Smooth muscle cell (in vitro differentiated cells): Measurements from ENCODE around the gene CDC42SE1. TPM values are rescaled to one million over a fixed set of nuclear protein-coding genes. Genes with fewer than 3 reads are reported as not detected.

Experiments used
- DNase-seq: peaks from one replicate; lab custom pipeline; 2025; ENCODE audit not compliant: unreplicated experiment; lab: John Stamatoyannopoulos, UW
- H2AFZ ChIP-seq: fragments of 200-600 bp; sonication (generic); 2 replicates; pipeline ENCODE4 v1.6.0; 2016; ENCODE audit warnings: antibody characterized with exemption, low read depth, mild to moderate bottlenecking
- H3F3A ChIP-seq: fragments of 200-600 bp; sonication (generic); 2 replicates; pipeline ENCODE4 v1.6.0; 2017; ENCODE audit warnings: antibody characterized with exemption, low read depth
- H3K27ac ChIP-seq: fragments of 200-600 bp; sonication (generic); 2 replicates; pipeline ENCODE4 v1.5.1; 2016; ENCODE audit warnings: low read depth, mild to moderate bottlenecking
- H3K27me3 ChIP-seq: fragments of 200-600 bp; sonication (generic); 2 replicates; pipeline ENCODE4 v1.6.1; 2016; ENCODE audit warnings: low read depth, mild to moderate bottlenecking
- H3K36me3 ChIP-seq: fragments of 200-600 bp; sonication (generic); 2 replicates; pipeline ENCODE4 v1.5.1; 2016; ENCODE audit warnings: low read depth
- H3K4me1 ChIP-seq: fragments of 200-600 bp; sonication (generic); 2 replicates; pipeline ENCODE4 v1.5.1; 2016; ENCODE audit warnings: low read depth
- H3K4me2 ChIP-seq: fragments of 200-600 bp; sonication (generic); 2 replicates; pipeline ENCODE4 v1.6.0; 2016; ENCODE audit warnings: mild to moderate bottlenecking
- H3K4me3 ChIP-seq: fragments of 200-600 bp; sonication (generic); 2 replicates; pipeline ENCODE4 v1.5.1; 2016; ENCODE audit warnings: mild to moderate bottlenecking
- H3K79me2 ChIP-seq: fragments of 200-600 bp; sonication (generic); 2 replicates; pipeline ENCODE4 v1.6.0; 2016; ENCODE audit warnings: low read depth, mild to moderate bottlenecking
- H3K9ac ChIP-seq: fragments of 200-600 bp; sonication (generic); 2 replicates; pipeline ENCODE4 v1.6.0; 2016; ENCODE audit warnings: low read depth
- H3K9me3 ChIP-seq: fragments of 200-600 bp; sonication (generic); replicated peaks from 2 replicates; pipeline ENCODE4 v1.5.1; 2016; ENCODE audit warnings: low read depth
- H4K20me1 ChIP-seq: fragments of 200-600 bp; sonication (generic); 2 replicates; pipeline ENCODE4 v1.6.0; 2016; ENCODE audit warnings: low read depth
- WGBS: methylation state at CpG from one replicate; pipeline ENCODE4 v1.1.7; 2016; ENCODE audit warnings: low lambda C conversion rate; 5-methylcytosine and 5-hydroxymethylcytosine counted together
- polyA plus RNA-seq: library from polyadenylated mRNA; unstranded; fragments of >200 nt; fragmentation: Nextera tagmentation; extraction: Ambion mirVana; gene quantifications from 2 replicates; pipeline ENCODE4 v1.2.1, GENCODE V29; 2016
- total RNA-seq: library from RNA; depleted of rRNA; stranded (reverse); fragments of >200 nt; gene quantifications from 2 replicates; pipeline ENCODE4 v1.2.3, GENCODE V29; 2014
- TF ChIP-seq, protein P1 (sequence below): fragments of 200-600 bp; sonication (generic); IDR thresholded peaks from 2 replicates; pipeline ENCODE4 v1.5.1; 2017; ENCODE audit warnings: borderline replicate concordance, mild to moderate bottlenecking, antibody characterized with exemption; ENCODE audit not compliant: insufficient read depth, poor library complexity, severe bottlenecking

Gene CDC42SE1
- total and polyA plus RNA-seq, 2 experiments from 2014 or later: 15.2 to 63.3 TPM

GRCh38 chr1:151072224-151072623 lies 12.8 kb upstream of the CDC42SE1 start:
- no peak for DNase-seq
- Histone ChIP-seq H4K20me1 (peaks cover 1% of the 10 kb centered on the region), H3K4me3 (no peak overlapping the region), H3K36me3 (no peaks in the 10 kb centered on the region), H3K79me2 (peaks cover 23% of the 10 kb centered on the region), H3K9me3 (no peaks in the 10 kb centered on the region), H3K27ac (no peak overlapping the region), H3K9ac (no peak overlapping the region), H3K4me2 (no peak overlapping the region), H3K27me3 (no peaks in the 10 kb centered on the region), H2AFZ (no peak overlapping the region), H3K4me1 (no peaks in the 10 kb centered on the region), H3F3A (peaks cover 23% of the 10 kb centered on the region)
- TF ChIP-seq, protein P1, sequence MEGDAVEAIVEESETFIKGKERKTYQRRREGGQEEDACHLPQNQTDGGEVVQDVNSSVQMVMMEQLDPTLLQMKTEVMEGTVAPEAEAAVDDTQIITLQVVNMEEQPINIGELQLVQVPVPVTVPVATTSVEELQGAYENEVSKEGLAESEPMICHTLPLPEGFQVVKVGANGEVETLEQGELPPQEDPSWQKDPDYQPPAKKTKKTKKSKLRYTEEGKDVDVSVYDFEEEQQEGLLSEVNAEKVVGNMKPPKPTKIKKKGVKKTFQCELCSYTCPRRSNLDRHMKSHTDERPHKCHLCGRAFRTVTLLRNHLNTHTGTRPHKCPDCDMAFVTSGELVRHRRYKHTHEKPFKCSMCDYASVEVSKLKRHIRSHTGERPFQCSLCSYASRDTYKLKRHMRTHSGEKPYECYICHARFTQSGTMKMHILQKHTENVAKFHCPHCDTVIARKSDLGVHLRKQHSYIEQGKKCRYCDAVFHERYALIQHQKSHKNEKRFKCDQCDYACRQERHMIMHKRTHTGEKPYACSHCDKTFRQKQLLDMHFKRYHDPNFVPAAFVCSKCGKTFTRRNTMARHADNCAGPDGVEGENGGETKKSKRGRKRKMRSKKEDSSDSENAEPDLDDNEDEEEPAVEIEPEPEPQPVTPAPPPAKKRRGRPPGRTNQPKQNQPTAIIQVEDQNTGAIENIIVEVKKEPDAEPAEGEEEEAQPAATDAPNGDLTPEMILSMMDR: no peak
- 84% methylated on average over 13 of the region's 13 CpGs for WGBS

- Histone ChIP-seq H3K9ac (peak within 1 kb of the TSS; percentile 80), H3K4me1 (no peaks in the 10 kb centered on the region), H3K27me3 (no peaks in the 10 kb centered on the region), H3K27ac (peak within 1 kb of the TSS; percentile 90), H2AFZ (peak within 1 kb of the TSS; percentile 94), H3K9me3 (no peaks in the 10 kb centered on the region), H3K36me3 (no peaks in the 10 kb centered on the region), H4K20me1 (peaks cover 9% of the 10 kb centered on the region), H3F3A (peaks cover 25% of the 10 kb centered on the region), H3K4me3 (peak within 1 kb of the TSS; percentile 91), H3K4me2 (peak within 1 kb of the TSS; percentile 92), H3K79me2 (peaks cover 38% of the 10 kb centered on the region)
- WGBS: under 1% methylated on average over 33 of the region's 50 CpGs
- TF ChIP-seq, protein P1: peak; percentile 82
- peak; percentile 66 for DNase-seq
Observed at GRCh38 chr1:151070474-151071276, 11.3 kb upstream of the CDC42SE1 start, which contains the start of gene GABPB2. Gene GABPB2, plus strand, starts transcription at chr1:151070761. Its CDS starts 17,429 bp downstream, at chr1:151088190.

- no peak overlapping the region for H3K9ac ChIP-seq
- no peaks in the 10 kb centered on the region for H3K4me1 ChIP-seq
- no peaks in the 10 kb centered on the region for H3K27me3 ChIP-seq
- H3K9me3 ChIP-seq: no peaks in the 10 kb centered on the region
- H3K4me2 ChIP-seq: no peak overlapping the region
- DNase-seq: no peak
- peaks cover 24% of the 10 kb centered on the region for H4K20me1 ChIP-seq
- H3K27ac ChIP-seq: peak overlapping the region; percentile 90
- no peak overlapping the region for H3K4me3 ChIP-seq
- H3K36me3 ChIP-seq: no peaks in the 10 kb centered on the region
- no peak overlapping the region for H2AFZ ChIP-seq
- H3K79me2 ChIP-seq: peaks cover 54% of the 10 kb centered on the region
- WGBS: 74% methylated on average over 5 of the region's 5 CpGs
- peaks cover 25% of the 10 kb centered on the region for H3F3A ChIP-seq
- TF ChIP-seq, protein P1: no peak
Observed at GRCh38 chr1:151069103-151069486, 9.7 kb upstream of the CDC42SE1 start.
